ENCODE data around the gene ADGRG4.

The ADGRG4 gene

GRCh38 chrX:136457303-136457917 lies 156.6 kb downstream of the ADGRG4 start:
- DNase-seq (ENCODE audit: low read depth in 2 of 3, low spot score in 1 of 3): no peak

DNA sequence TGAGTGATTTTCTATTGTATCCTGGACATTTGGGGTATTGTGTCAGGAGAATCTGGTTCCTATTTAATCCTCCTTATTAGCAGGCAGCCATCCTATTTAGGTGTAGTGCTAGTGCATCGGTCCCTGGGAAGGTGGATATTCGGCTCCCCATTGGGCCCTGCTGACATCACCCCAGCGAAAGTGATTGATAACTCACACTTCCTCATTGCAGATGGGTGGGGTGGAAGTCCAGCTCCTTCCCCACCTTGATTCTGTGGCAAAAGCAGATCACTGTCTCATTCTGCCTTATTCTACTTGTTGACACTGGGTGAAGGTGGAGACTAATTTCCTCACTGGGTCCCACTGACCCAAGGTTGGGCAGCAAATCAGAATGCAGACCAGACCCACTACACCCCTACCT lies 163.8 kb downstream of the ADGRG4 start:
- no peak for DNase-seq (ENCODE audit: low read depth in 2 of 3, low spot score in 1 of 3)
